Kidney (tissue), 14 donors: ENCODE data around the gene SUCO. TPM values are rescaled to one million over a fixed set of nuclear protein-coding genes. Genes with fewer than 3 reads are reported as not detected.
A peak's percentile ranks its signal among the peaks of the same experiment; 100 is the strongest.

ENCODE experiments used
- DNase-seq, 5 donors: peaks; one replicate each; pipeline ENCODE4 v3.0.0-alpha.2; 2013 to 2020
- FAIRE-seq: peaks from 2 replicates; lab custom pipeline; 2012; peaks lifted over from hg19 to GRCh38; lab: Jason Lieb, UNC
- H3K27ac ChIP-seq, 2 donors: one replicate each; pipeline ENCODE4 v1.7.0; 2013; ENCODE audit warnings: low read depth in 2 of 2, low read length in 2 of 2, inconsistent platforms in 1 of 2
- H3K27me3 ChIP-seq: one replicate; pipeline ENCODE4 v1.7.1; 2013; ENCODE audit warnings: low read length, inconsistent platforms; ENCODE audit not compliant: control insufficient read depth, insufficient read depth
- H3K36me3 ChIP-seq, 3 donors: one replicate each; pipeline versions ENCODE4 v1.7.0 to v1.7.1; 2013; ENCODE audit warnings: low read length in 3 of 3, control low read depth in 1 of 3, inconsistent platforms in 1 of 3; ENCODE audit not compliant: insufficient read depth in 3 of 3, control insufficient read depth in 2 of 3
- H3K4me1 ChIP-seq, 3 donors: one replicate each; pipeline versions ENCODE4 v1.7.0 to v1.7.1; 2013; ENCODE audit warnings: low read length in 3 of 3, inconsistent platforms in 1 of 3, low read depth in 1 of 3; ENCODE audit not compliant: control insufficient read depth in 2 of 3, insufficient read depth in 2 of 3
- H3K4me3 ChIP-seq, 3 donors: one replicate each; pipeline versions ENCODE4 v1.7.0 to v1.8.1; 2013; ENCODE audit warnings: low read length in 3 of 3, control low read depth in 1 of 3, inconsistent platforms in 1 of 3
- H3K9ac ChIP-seq, 3 donors: one replicate each; pipeline versions ENCODE4 v1.7.0 to v1.7.1; 2013; ENCODE audit warnings: low read length in 3 of 3, control low read depth in 1 of 3, inconsistent platforms in 1 of 3
- H3K9me3 ChIP-seq, 3 donors: one replicate each; pipeline versions ENCODE4 v1.7.0 to v1.7.1; 2013; ENCODE audit warnings: low read length in 3 of 3, control low read depth in 1 of 3, inconsistent platforms in 1 of 3; ENCODE audit not compliant: control insufficient read depth in 2 of 3, insufficient read depth in 1 of 3
- CTCF ChIP-seq: IDR thresholded peaks from 3 replicates; pipeline ENCODE4 v1.5.1; 2012; ENCODE audit warnings: mild to moderate bottlenecking, moderate library complexity, borderline replicate concordance; ENCODE audit not compliant: insufficient read depth; ENCODE audit errors: extremely low read depth
- intact Hi-C: fragments of 100-400 bp; cut with DNase I; formaldehyde crosslinking; loops from one replicate; pipeline ENCODE4 v1.11.1; 2022
- polyA plus RNA-seq: library from polyadenylated mRNA; stranded (reverse); fragments of 350-450 nt; fragmentation: Illumina TruSeq; extraction: RNeasy Lipid Tissue Mini Kit (QIAGEN cat#74804); gene quantifications from one replicate; pipeline ENCODE4 v1.2.3, GENCODE V29; 2014; ENCODE audit warnings: low read depth, low replicate concordance; ENCODE audit not compliant: insufficient read depth
- total RNA-seq: library from RNA; stranded (reverse); fragmentation: NEBNext Ultra II Directional; extraction: Animal tissue kit (Norgen Biotek cat#: 25700); gene quantifications from one replicate; pipeline ENCODE4 v1.2.1, GENCODE V29; 2021
- donor health status: control.
- donor health status: control.
- donor health status: control.
- donor health status: control.
- donor health status: control.
- donor health status: DM: yes; HTN: yes; CAD: no.
- donor health status: Normal renal cell carcinoma (clear cell type).

Gene SUCO
- total and polyA plus RNA-seq, 2 donors from 2014 or later = 9.8 to 40.0 TPM

GRCh38 chr1:172603816-172604215 is 70.9 kb downstream of the SUCO start:
- no peak overlapping the region for H3K9ac ChIP-seq
- FAIRE-seq (no peak), DNase-seq (no peak)
- no peak overlapping the region for H3K27ac ChIP-seq
- no peaks in the 10 kb centered on the region for H3K4me1 ChIP-seq
- H3K36me3 ChIP-seq = peaks cover 0 to 10% (median 2%) of the 10 kb centered on the region in 3 donors
- H3K9me3 ChIP-seq = no peaks in the 10 kb centered on the region
- no peak overlapping the region for H3K4me3 ChIP-seq
- H3K27me3 ChIP-seq = no peaks in the 10 kb centered on the region
- intact Hi-C loops = no loop called here
- no peak for TF ChIP-seq CTCF

GRCh38 chr1:172605641-172606040 is 72.7 kb downstream of the SUCO start:
- DNase-seq (no peak), FAIRE-seq (peak; percentile 74)
- H3K4me3 ChIP-seq = no peak overlapping the region
- H3K4me1 ChIP-seq = no peaks in the 10 kb centered on the region
- H3K9ac ChIP-seq = no peak overlapping the region
- H3K27me3 ChIP-seq = no peaks in the 10 kb centered on the region
- H3K27ac ChIP-seq = no peak overlapping the region
- intact Hi-C loops = no loop called here
- peaks cover 0 to 16% (median 3%) of the 10 kb centered on the region in 3 donors for H3K36me3 ChIP-seq
- no peaks in the 10 kb centered on the region for H3K9me3 ChIP-seq
- TF ChIP-seq CTCF = no peak

GRCh38 chr1:172607145-172607544 is 74.2 kb downstream of the SUCO start:
- no peak overlapping the region for H3K4me3 ChIP-seq
- TF ChIP-seq CTCF = no peak
- no peak overlapping the region for H3K9ac ChIP-seq
- FAIRE-seq = no peak
- no peaks in the 10 kb centered on the region for H3K9me3 ChIP-seq
- H3K36me3 ChIP-seq = peaks cover 0 to 14% (median 3%) of the 10 kb centered on the region in 3 donors
- H3K27me3 ChIP-seq = no peaks in the 10 kb centered on the region
- no peak for DNase-seq
- intact Hi-C loops = no loop called here
- H3K27ac ChIP-seq = no peak overlapping the region
- H3K4me1 ChIP-seq = no peaks in the 10 kb centered on the region

GRCh38 chr1:172608098-172608601 is 75.2 kb downstream of the SUCO start:
- FAIRE-seq (no peak), DNase-seq (peak in 2 of 5 donors; percentile 9 to 53)
- H3K27ac ChIP-seq = no peak overlapping the region
- H3K9me3 ChIP-seq = no peaks in the 10 kb centered on the region
- no peak for TF ChIP-seq CTCF
- no peak overlapping the region for H3K9ac ChIP-seq
- intact Hi-C loops = no loop called here
- no peaks in the 10 kb centered on the region for H3K27me3 ChIP-seq
- no peaks in the 10 kb centered on the region for H3K4me1 ChIP-seq
- peaks cover 0 to 14% (median 3%) of the 10 kb centered on the region in 3 donors for H3K36me3 ChIP-seq
- H3K4me3 ChIP-seq = no peak overlapping the region
